ENCODE data around the gene DYNC2H1.

The DYNC2H1 gene

GRCh38 chr11:103398829-103399228 is 289.6 kb downstream of the DYNC2H1 start:
- H3K4me3 Mint-ChIP-seq, result no peak overlapping the region
- TF ChIP-seq CTCF (IDR thresholded peaks at IDR 0.05; ENCODE audit: unreplicated experiment in 3 of 3), result no peak
- no peak overlapping the region for H3K27ac Mint-ChIP-seq
- no peaks in the 10 kb centered on the region for H3K27me3 Mint-ChIP-seq (ENCODE audit: low read depth)
- H3K4me1 Mint-ChIP-seq, result no peaks in the 10 kb centered on the region
- H3K36me3 Mint-ChIP-seq (ENCODE audit: low read depth), result peaks cover 29% of the 10 kb centered on the region
- peaks cover 15% of the 10 kb centered on the region for H3K9me3 Mint-ChIP-seq

GRCh38 chr11:103406357-103406756 is 297.1 kb downstream of the DYNC2H1 start:
- no peak overlapping the region for H3K27ac Mint-ChIP-seq
- no peak overlapping the region for H3K4me3 Mint-ChIP-seq
- peaks cover 11% of the 10 kb centered on the region for H3K36me3 Mint-ChIP-seq (ENCODE audit: low read depth)
- TF ChIP-seq CTCF (IDR thresholded peaks at IDR 0.05; ENCODE audit: unreplicated experiment in 3 of 3), result no peak
- H3K9me3 Mint-ChIP-seq, result peaks cover 8% of the 10 kb centered on the region
- H3K4me1 Mint-ChIP-seq, result no peaks in the 10 kb centered on the region
- no peaks in the 10 kb centered on the region for H3K27me3 Mint-ChIP-seq (ENCODE audit: low read depth)

GRCh38 chr11:103407641-103408040 is 298.4 kb downstream of the DYNC2H1 start:
- Mint-ChIP-seq H3K4me3 (no peak overlapping the region), H3K9me3 (no peaks in the 10 kb centered on the region), H3K36me3 (ENCODE audit: low read depth) (no peaks in the 10 kb centered on the region), H3K27ac (no peak overlapping the region), H3K4me1 (no peaks in the 10 kb centered on the region), H3K27me3 (ENCODE audit: low read depth) (no peaks in the 10 kb centered on the region)
- no peak for TF ChIP-seq CTCF (IDR thresholded peaks at IDR 0.05; ENCODE audit: unreplicated experiment in 3 of 3)

- Mint-ChIP-seq H3K4me1 (no peaks in the 10 kb centered on the region), H3K4me3 (no peak overlapping the region), H3K36me3 (ENCODE audit: low read depth) (peaks cover 9% of the 10 kb centered on the region), H3K27ac (no peak overlapping the region), H3K27me3 (ENCODE audit: low read depth) (no peaks in the 10 kb centered on the region), H3K9me3 (peaks cover 2% of the 10 kb centered on the region)
- TF ChIP-seq CTCF (IDR thresholded peaks at IDR 0.05; ENCODE audit: unreplicated experiment in 3 of 3), result no peak
Measured at GRCh38 chr11:103413266-103413888, 304.2 kb downstream of the DYNC2H1 start.

GRCh38 chr11:103418014-103418413 is 308.8 kb downstream of the DYNC2H1 start:
- H3K36me3 Mint-ChIP-seq (ENCODE audit: low read depth), result peaks cover 11% of the 10 kb centered on the region
- no peak for TF ChIP-seq CTCF (IDR thresholded peaks at IDR 0.05; ENCODE audit: unreplicated experiment in 3 of 3)
- H3K4me3 Mint-ChIP-seq, result no peak overlapping the region
- H3K27ac Mint-ChIP-seq, result no peak overlapping the region
- peaks cover 6% of the 10 kb centered on the region for H3K9me3 Mint-ChIP-seq
- no peaks in the 10 kb centered on the region for H3K4me1 Mint-ChIP-seq
- no peaks in the 10 kb centered on the region for H3K27me3 Mint-ChIP-seq (ENCODE audit: low read depth)

GRCh38 chr11:103420593-103420992 is 311.4 kb downstream of the DYNC2H1 start:
- Mint-ChIP-seq H3K36me3 (ENCODE audit: low read depth) (peaks cover 7% of the 10 kb centered on the region), H3K9me3 (peaks cover 6% of the 10 kb centered on the region), H3K4me3 (no peak overlapping the region), H3K4me1 (no peaks in the 10 kb centered on the region), H3K27me3 (ENCODE audit: low read depth) (no peaks in the 10 kb centered on the region), H3K27ac (no peak overlapping the region)
- TF ChIP-seq CTCF (IDR thresholded peaks at IDR 0.05; ENCODE audit: unreplicated experiment in 3 of 3), result no peak

Data from nephron (organoid).